GM12878 (cell line): Measurements from ENCODE around the gene AHNAK. TPM values are rescaled to one million over a fixed set of nuclear protein-coding genes. Genes with fewer than 3 reads are reported as not detected.

Experiments
- ATAC-seq: fragments of 200-7000 bp; cut with Tn5 transposase; 3 replicates; pipeline ENCODE4 v1.9.1; 2020; ENCODE audit warnings: mild to moderate bottlenecking, moderate library complexity
- BruUV-seq: library from RNA; stranded (reverse); fragments of 400-500 nt; replicated peaks from 2 replicates; lab custom pipeline; 2021; lab: Mats Ljungman, UMichigan
- CTCF ChIA-PET: fragments of 300-600 bp; sonication (Branson Sonifier 250); formaldehyde crosslinking; extraction: SDS; loops from one replicate; lab custom pipeline; 2021; ENCODE audit warnings: inconsistent platforms; lab: Yijun Ruan, JAX
- POLR2A ChIA-PET: fragments of 350-600 bp; formaldehyde crosslinking; extraction: SDS; loops from one replicate; lab custom pipeline; 2021; ENCODE audit warnings: inconsistent platforms; lab: Charles Lee
- RAD21 ChIA-PET: fragments of 300-600 bp; sonication (Branson Sonifier 250); formaldehyde crosslinking; loops from one replicate; lab custom pipeline; 2023; ENCODE audit warnings: antibody characterized with exemption; ENCODE audit not compliant: unreplicated experiment; lab: Charles Lee
- SMC1A ChIA-PET: fragments of 300-600 bp; sonication (Branson Sonifier 250); formaldehyde crosslinking; loops from one replicate; lab custom pipeline; 2023; ENCODE audit not compliant: unreplicated experiment, uncharacterized antibody; lab: Charles Lee
- DNase-seq: peaks from one replicate; pipeline ENCODE4 v3.0.0-alpha.2; 2011; ENCODE audit warnings: low read depth, low spot score
- FAIRE-seq: peaks from 3 replicates; lab custom pipeline; 2011; peaks lifted over from hg19 to GRCh38; lab: Jason Lieb, UNC
- H2AFZ ChIP-seq: 2 replicates; pipeline ENCODE4 v1.6.0; 2011; ENCODE audit warnings: low read depth, low read length, control low read depth; ENCODE audit not compliant: control insufficient read depth
- H3K27ac ChIP-seq: 2 replicates; pipeline ENCODE4 v1.5.1; 2011; ENCODE audit warnings: control low read depth; ENCODE audit not compliant: control insufficient read depth, insufficient read depth
- H3K27me3 ChIP-seq, 2 experiments: replicated peaks in 1 of 2; 2 replicates each; pipeline versions ENCODE4 v1.6.0 to v1.6.1; 2011; ENCODE audit warnings: low read length in 1 of 2; ENCODE audit not compliant: control insufficient read depth in 2 of 2, insufficient read depth in 2 of 2
- H3K36me3 ChIP-seq, 2 experiments: 2 replicates each; pipeline ENCODE4 v1.5.1; 2011; ENCODE audit warnings: low read length in 1 of 2; ENCODE audit not compliant: control insufficient read depth in 2 of 2, insufficient read depth in 2 of 2
- H3K4me1 ChIP-seq: 2 replicates; pipeline ENCODE4 v1.6.1; 2011; ENCODE audit warnings: mild to moderate bottlenecking, low read length, moderate library complexity, mixed read lengths; ENCODE audit not compliant: control insufficient read depth, insufficient read depth
- H3K4me2 ChIP-seq: 2 replicates; pipeline ENCODE4 v1.6.0; 2011; ENCODE audit warnings: control low read depth; ENCODE audit not compliant: control insufficient read depth, insufficient read depth
- H3K4me3 ChIP-seq: fragments of 200-600 bp; sonication (generic); 2 replicates; pipeline ENCODE4 v1.5.1; 2016
- H3K79me2 ChIP-seq: 2 replicates; pipeline ENCODE4 v1.6.0; 2011; ENCODE audit warnings: low read length; ENCODE audit not compliant: control insufficient read depth, insufficient read depth
- H3K9ac ChIP-seq: 2 replicates; pipeline ENCODE4 v1.8.0; 2011; ENCODE audit warnings: low read length, control low read depth, mixed read lengths; ENCODE audit not compliant: control insufficient read depth, insufficient read depth
- H3K9me3 ChIP-seq: replicated peaks from 3 replicates; pipeline ENCODE4 v1.5.1; 2011; ENCODE audit warnings: mild to moderate bottlenecking, low read length; ENCODE audit not compliant: control insufficient read depth, insufficient read depth
- H4K20me1 ChIP-seq: 2 replicates; pipeline ENCODE4 v1.6.0; 2011; ENCODE audit not compliant: control insufficient read depth, insufficient read depth
- CBX5 ChIP-seq: sonication (generic); IDR thresholded peaks from 2 replicates; pipeline ENCODE4 v1.6.1; 2016; ENCODE audit warnings: low read depth, moderate library complexity, mild to moderate bottlenecking, inconsistent platforms
- CEBPB ChIP-seq, 2 experiments: fragments of 150-350 bp in 1 of 2; IDR thresholded peaks; 2 replicates each; pipeline ENCODE4 v1.6.1; 2012 to 2014; ENCODE audit warnings: low read depth in 2 of 2, low read length in 2 of 2, borderline replicate concordance in 1 of 2, inconsistent platforms in 1 of 2
- DPF2 ChIP-seq: fragments of 450-650 bp; IDR thresholded peaks from 2 replicates; pipeline ENCODE4 v1.6.1; 2017; ENCODE audit warnings: mild to moderate bottlenecking
- EED ChIP-seq: sonication (generic); IDR thresholded peaks from 2 replicates; pipeline ENCODE4 v1.6.1; 2016; ENCODE audit warnings: antibody characterized with exemption, low read depth
- FOS ChIP-seq: IDR thresholded peaks from 3 replicates; pipeline ENCODE4 v1.6.1; 2011; ENCODE audit warnings: borderline replicate concordance; ENCODE audit not compliant: insufficient read length; ENCODE audit errors: extremely low read depth
- JUND ChIP-seq: IDR thresholded peaks from 2 replicates; pipeline ENCODE4 v1.6.1; 2012; ENCODE audit warnings: low read depth, mild to moderate bottlenecking, low read length, improper control_type of control experiment, moderate library complexity
- LARP7 ChIP-seq: fragments of 450-650 bp; IDR thresholded peaks from 2 replicates; pipeline ENCODE4 v1.6.1; 2017; ENCODE audit warnings: mild to moderate bottlenecking
- NFYB ChIP-seq: IDR thresholded peaks from 2 replicates; pipeline ENCODE4 v1.6.1; 2011; ENCODE audit warnings: low read depth, mild to moderate bottlenecking, low read length, improper control_type of control experiment, moderate library complexity; ENCODE audit not compliant: insufficient read depth
- PAX8 ChIP-seq: fragments of 450-650 bp; IDR thresholded peaks from 2 replicates; pipeline ENCODE4 v1.6.1; 2017; ENCODE audit warnings: mild to moderate bottlenecking, moderate library complexity
- SMC3 ChIP-seq: IDR thresholded peaks from 2 replicates; pipeline ENCODE4 v1.6.1; 2011; ENCODE audit warnings: low read length, improper control_type of control experiment, borderline replicate concordance
- SP1 ChIP-seq: IDR thresholded peaks from one replicate; pipeline ENCODE4 v1.6.1; 2011; ENCODE audit warnings: low read depth, low read length
- WGBS: methylation state at CpG from one replicate; pipeline ENCODE4 v1.1.6; 2016; ENCODE audit warnings: low lambda C conversion rate; ENCODE audit not compliant: insufficient replicate concordance, insufficient coverage; ENCODE audit errors: missing lambda C conversion rate; 5-methylcytosine and 5-hydroxymethylcytosine counted together
- in situ Hi-C: fragments of 300-500 bp; cut with MboI; formaldehyde crosslinking; loops from 9 replicates; pipeline ENCODE4 v1.14.3; 2018; ENCODE audit warnings: mixed read lengths
- intact Hi-C: fragments of 100-400 bp; cut with micrococcal nuclease; formaldehyde crosslinking; loops from one replicate; pipeline ENCODE4 v1.14.2; 2022; ENCODE audit not compliant: unreplicated experiment
- polyA plus RNA-seq, 11 experiments: library from polyadenylated mRNA; depleted of rRNA in 4 of 11; unstranded in 6 of 11; stranded (reverse) in 5 of 11; fragments of >200 nt; fragmentation: Nextera tagmentation in 4 of 11; fragmentation: Illumina TruSeq in 1 of 11; extraction: Ambion mirVana in 4 of 11; extraction: Trizol in 1 of 11; gene quantifications; 1 replicate in 1 of 11; 2 replicates in 10 of 11; pipeline versions ENCODE4 v1.2.1 to v1.2.3, GENCODE V29; 2011 to 2016; ENCODE audit warnings: inconsistent platforms in 2 of 11, missing spikeins in 2 of 11, low read depth in 1 of 11
- total RNA-seq, 4 experiments: library from RNA; depleted of rRNA in 3 of 4; stranded (reverse); fragments of >200 nt in 3 of 4; fragmentation: Illumina TruSeq in 1 of 4; extraction: Trizol in 1 of 4; gene quantifications; 2 replicates each; pipeline versions ENCODE4 v1.2.1 to v1.2.3, GENCODE V29; 2013 to 2021
- TF ChIP-seq, protein P1 (sequence below): fragments of 450-650 bp; IDR thresholded peaks from 2 replicates; pipeline ENCODE4 v1.6.1; 2016; ENCODE audit warnings: mild to moderate bottlenecking
- TF ChIP-seq, protein P2 (sequence below): fragments of 450-650 bp; IDR thresholded peaks from 2 replicates; pipeline ENCODE4 v1.6.1; 2018; ENCODE audit warnings: borderline replicate concordance, mild to moderate bottlenecking; ENCODE audit not compliant: partially characterized antibody

AHNAK gene
- total and polyA plus RNA-seq, 10 of the 15 experiments (the other 5 are each of a cell fraction or from before 2014, with no cell fraction given) = 0.76 to 90.3 (median 19.4) TPM

DNA sequence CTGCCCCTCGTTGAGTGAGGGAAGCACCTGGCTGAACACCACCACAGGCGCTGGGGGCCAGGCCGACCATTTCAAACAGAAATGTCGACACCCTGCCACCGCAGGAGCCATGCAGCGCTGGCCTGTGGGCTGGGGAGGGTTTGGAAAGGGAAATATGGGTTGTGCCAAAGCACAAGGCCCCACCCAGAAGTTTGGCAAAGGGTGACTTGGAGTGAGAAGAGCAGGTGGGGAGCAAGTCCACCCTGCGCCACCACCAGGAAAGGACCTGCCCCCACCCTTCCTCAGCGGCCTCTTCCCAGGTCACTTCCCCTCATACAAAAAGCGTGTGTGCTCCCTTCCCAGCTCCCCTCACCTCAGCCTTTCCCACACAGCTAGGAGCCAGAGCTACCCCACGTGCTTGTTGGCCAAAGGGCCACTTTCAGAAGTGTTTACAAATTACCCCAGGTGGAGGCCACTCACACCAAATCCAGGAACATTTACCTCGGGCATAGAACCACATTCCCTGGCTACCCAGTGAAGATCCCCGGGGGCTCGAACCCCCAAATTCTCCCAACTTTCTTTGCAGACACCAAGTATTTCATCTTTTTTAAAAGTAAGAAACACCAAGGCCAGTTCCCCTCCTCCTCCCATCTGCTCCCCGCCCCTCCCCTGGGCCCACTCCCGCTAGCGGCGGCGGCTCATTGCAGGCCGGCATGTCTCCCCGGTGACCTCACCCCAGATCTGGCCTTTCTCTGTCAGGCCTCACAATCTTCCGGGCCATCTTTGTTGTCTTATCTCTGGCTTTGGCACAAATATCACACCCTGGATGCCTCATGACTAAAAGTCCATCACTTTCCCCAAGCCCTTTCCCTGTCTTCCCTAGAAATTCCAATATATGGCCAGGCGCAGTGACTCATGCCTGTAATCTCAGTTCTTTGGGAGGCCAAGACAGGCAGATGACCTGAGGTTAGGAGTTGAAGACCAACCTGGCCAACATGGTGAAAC lies 148.3 kb downstream of the AHNAK start:
- H3K36me3 ChIP-seq = no peaks in the 10 kb centered on the region
- TF ChIP-seq CEBPB (IDR thresholded peaks at IDR 0.05; ENCODE audit: borderline replicate concordance in 1 of 2, low read depth in 2 of 2, low read length in 2 of 2) = no peak
- no peak for TF ChIP-seq NFYB
- no peak for TF ChIP-seq PAX8
- no peak for TF ChIP-seq SP1
- TF ChIP-seq EED = no peak
- TF ChIP-seq DPF2 = no peak
- TF ChIP-seq FOS = no peak
- no peak for TF ChIP-seq LARP7
- TF ChIP-seq JUND = no peak
- no peak for TF ChIP-seq SMC3
- TF ChIP-seq, protein P1, sequence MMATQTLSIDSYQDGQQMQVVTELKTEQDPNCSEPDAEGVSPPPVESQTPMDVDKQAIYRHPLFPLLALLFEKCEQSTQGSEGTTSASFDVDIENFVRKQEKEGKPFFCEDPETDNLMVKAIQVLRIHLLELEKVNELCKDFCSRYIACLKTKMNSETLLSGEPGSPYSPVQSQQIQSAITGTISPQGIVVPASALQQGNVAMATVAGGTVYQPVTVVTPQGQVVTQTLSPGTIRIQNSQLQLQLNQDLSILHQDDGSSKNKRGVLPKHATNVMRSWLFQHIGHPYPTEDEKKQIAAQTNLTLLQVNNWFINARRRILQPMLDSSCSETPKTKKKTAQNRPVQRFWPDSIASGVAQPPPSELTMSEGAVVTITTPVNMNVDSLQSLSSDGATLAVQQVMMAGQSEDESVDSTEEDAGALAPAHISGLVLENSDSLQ = no peak
- TF ChIP-seq, protein P2, sequence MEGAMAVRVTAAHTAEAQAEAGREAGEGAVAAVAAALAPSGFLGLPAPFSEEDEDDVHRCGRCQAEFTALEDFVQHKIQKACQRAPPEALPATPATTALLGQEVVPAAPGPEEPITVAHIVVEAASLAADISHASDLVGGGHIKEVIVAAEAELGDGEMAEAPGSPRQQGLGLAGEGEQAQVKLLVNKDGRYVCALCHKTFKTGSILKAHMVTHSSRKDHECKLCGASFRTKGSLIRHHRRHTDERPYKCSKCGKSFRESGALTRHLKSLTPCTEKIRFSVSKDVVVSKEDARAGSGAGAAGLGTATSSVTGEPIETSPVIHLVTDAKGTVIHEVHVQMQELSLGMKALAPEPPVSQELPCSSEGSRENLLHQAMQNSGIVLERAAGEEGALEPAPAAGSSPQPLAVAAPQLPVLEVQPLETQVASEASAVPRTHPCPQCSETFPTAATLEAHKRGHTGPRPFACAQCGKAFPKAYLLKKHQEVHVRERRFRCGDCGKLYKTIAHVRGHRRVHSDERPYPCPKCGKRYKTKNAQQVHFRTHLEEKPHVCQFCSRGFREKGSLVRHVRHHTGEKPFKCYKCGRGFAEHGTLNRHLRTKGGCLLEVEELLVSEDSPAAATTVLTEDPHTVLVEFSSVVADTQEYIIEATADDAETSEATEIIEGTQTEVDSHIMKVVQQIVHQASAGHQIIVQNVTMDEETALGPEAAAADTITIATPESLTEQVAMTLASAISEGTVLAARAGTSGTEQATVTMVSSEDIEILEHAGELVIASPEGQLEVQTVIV = no peak
- no peak for TF ChIP-seq CBX5
- H3K4me1 ChIP-seq = no peaks in the 10 kb centered on the region
- no peak overlapping the region for H3K9ac ChIP-seq
- ChIA-PET SMC1A (no interaction called here), POLR2A (interaction anchor here (0.6 kb wide), 1 partner anchor 28 kb away, joined by 4 read pairs; no protein-coding TSS in a partner anchor), CTCF (interaction anchor here (0.8 to 2.2 kb wide), 3 partner anchors 26 to 176 kb away, joined by 3 to 6 read pairs (median 4); partner anchors contain the start of gene EEF1G), RAD21 (interaction anchor here (0.6 kb wide), 1 partner anchor 87 kb away, joined by 4 read pairs; no protein-coding TSS in a partner anchor)
- H3K79me2 ChIP-seq = no peaks in the 10 kb centered on the region
- in situ Hi-C loops = loop anchor here (5.0 kb wide), 1 partner anchor 294 kb away; no protein-coding TSS in a partner anchor
- intact Hi-C loops = loop anchor here (10.0 kb wide), 1 partner anchor 466 kb away; no protein-coding TSS in a partner anchor
- ATAC-seq (no peak), FAIRE-seq (no peak), DNase-seq (no peak)
- no TSS peak for BruUV-seq
- H4K20me1 ChIP-seq = no peaks in the 10 kb centered on the region
- H3K27me3 ChIP-seq = no peaks in the 10 kb centered on the region
- H3K9me3 ChIP-seq = no peaks in the 10 kb centered on the region
- no peak overlapping the region for H3K27ac ChIP-seq
- H2AFZ ChIP-seq = no peak overlapping the region
- H3K4me3 ChIP-seq = no peak overlapping the region
- WGBS = 44% methylated on average over 19 of the region's 22 CpGs
- no peak overlapping the region for H3K4me2 ChIP-seq
